OCI-M2 (cell line): ENCODE measurements around the gene CPA3.

Experiments used
- DNase-seq: peaks from one replicate; lab custom pipeline; 2025; ENCODE audit not compliant: unreplicated experiment; lab: John Stamatoyannopoulos, UW

CPA3 gene, protein sequence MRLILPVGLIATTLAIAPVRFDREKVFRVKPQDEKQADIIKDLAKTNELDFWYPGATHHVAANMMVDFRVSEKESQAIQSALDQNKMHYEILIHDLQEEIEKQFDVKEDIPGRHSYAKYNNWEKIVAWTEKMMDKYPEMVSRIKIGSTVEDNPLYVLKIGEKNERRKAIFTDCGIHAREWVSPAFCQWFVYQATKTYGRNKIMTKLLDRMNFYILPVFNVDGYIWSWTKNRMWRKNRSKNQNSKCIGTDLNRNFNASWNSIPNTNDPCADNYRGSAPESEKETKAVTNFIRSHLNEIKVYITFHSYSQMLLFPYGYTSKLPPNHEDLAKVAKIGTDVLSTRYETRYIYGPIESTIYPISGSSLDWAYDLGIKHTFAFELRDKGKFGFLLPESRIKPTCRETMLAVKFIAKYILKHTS

DNA sequence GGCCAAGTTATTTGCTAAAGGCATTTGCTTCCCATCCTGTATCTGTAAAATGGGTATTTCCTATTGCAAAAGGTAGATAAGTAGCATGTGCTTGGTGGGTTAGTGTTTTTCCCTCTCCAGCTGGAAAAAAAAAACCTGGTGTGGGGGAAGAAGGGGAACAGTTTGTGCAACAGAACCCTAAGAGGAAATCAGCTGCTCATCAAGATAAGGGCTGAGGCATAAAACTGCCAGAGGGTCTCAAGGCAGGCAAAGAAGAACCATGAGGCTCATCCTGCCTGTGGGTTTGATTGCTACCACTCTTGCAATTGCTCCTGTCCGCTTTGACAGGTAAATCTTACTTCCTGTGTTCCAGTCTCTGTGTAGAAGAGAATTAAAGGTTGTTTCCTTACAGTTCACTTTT, at the start of gene CPA3:
CPA3 (plus strand) TSS at position 248 of the 400 bp plus-strand sequence; CDS start at position 260, 12 bp downstream.
- no peak for DNase-seq

DNA sequence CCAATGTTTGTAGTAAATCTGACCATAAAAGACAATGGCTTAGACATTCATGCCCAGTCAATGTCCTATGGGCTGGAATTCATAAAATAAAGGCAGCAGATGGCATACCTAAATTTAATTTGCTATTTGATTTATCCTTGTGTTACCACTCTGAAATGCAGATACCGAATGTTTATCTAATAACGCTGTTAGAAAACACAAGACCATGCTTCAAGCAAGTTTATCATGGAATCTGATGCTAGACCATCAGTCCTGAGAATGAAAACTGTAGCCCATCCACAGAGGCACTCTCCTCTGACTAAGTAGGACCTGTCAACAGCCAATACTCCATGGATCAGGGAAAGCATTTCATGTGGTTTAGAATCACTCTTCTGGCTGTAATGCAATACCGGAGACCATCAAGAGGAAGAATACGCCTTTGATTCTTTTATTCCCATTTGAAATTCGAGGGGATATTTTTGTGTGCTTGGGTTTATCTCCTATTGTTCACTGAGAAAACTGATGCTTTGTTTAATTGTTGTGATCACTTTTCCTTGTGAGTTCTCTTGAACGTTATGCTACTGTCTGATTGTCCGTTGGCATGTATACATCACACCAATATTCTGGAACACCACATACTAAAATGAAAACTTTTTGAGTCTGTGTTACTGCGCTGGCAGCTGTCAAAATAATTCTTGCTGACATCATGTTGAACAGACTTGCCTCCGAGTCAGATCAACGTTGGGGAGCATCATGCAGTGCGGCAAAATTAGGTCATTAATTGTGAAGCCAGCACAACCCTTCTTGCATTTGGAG, 49.6 kb upstream of the CPA3 start:
- no peak for DNase-seq

DNA sequence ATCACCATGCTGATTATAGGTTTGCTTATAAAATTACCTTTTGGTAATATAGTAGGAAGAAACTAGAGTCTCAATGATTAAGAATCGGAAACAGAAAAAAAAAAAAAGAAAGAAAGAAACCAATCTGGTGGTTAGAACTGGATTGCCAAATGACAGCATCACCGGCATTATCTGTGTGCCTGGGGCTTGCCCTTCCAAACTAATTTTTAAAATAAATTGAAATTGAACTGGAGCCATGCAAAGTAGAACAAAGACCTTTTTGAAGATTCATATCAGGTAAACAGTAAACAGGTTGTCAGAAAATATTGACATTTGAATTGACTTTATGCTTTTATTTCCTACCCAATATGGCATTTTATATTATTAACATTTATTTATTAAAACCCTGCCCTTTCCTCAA, 48.7 kb upstream of the CPA3 start:
- DNase-seq, result no peak

DNA sequence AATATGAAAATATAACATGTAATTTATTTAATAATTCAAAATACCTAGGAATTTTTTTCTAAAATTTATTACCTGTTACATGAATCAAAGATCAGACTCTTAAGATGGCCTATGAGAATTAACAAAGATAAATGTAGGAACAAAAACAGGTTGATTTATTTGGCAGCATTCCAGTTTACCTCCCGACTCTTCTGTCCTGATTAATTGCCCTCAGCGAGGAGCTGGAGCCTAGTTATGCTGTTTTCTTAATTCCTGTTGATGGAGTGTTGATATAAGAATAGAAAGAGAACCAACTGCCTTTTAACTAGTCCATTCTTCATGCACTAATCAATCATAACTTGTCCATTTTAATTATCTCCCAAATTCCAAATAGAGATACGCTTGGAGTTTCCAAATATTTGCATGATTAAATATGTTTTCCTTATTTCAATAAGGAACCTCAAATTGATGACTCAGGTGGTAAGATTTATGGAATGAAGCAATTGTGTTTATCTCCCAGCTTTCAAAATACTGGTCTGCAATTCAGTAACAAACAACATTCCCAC, 48.0 kb upstream of the CPA3 start:
- no peak for DNase-seq

DNA sequence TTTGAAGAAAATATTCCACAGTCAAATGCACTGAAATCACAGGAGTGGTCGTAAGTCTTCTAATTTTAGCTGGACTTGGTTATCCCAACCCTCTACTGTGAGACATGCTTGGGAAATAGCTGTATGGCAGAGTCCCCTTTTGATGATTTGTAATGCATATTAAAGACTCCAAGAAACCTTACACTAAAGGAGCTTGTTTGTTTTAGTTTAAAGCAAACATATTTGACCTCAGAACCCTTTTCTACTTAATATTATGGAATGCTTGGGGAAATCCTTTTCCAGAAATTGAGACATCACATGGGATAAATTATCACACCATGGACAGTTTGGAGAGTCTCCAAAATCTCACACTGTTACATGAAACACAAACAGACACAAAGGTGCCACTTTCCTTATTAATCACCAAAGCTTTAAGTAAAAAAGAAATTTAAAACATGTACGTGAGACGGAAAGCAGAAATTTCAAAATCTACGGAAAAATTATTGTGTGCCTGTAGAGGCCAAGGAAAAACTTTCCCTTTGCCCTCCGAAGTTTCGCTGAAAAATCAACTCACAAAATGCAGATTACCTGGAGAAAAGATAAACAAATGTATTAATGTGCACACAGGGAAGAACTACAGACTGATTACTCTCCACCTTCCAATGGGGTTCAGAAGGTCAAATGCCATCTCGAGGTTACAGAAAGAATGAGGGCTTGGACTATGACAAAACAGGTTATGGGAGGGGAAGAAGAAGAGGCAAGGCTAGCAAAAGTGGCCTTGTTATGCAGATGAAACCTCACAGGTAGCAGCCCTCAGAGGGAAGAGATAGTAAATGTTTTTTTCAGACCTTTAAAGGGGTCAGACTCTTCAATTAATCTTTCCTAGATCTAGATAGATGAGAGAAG, 44.5 kb upstream of the CPA3 start:
- DNase-seq, result no peak

DNA sequence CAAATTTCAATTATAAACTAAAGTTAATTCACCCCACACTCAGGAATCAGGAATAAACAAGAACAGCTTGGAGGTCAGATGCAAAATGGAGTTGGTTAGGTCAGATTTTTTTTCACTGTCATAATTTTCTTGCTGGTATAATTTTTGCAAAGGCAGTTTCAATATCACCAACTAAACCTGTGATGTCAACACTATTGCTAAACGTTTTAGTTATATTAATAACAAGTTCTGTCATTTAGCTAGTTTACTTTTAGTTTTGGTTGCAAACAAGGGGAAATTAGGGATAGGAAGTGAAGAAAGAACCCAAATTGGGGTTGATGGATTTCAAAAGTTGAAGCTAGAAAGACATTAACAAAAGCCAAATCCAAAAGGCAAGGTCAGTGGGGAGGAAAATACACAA, 42.1 kb upstream of the CPA3 start:
- DNase-seq, result no peak

DNA sequence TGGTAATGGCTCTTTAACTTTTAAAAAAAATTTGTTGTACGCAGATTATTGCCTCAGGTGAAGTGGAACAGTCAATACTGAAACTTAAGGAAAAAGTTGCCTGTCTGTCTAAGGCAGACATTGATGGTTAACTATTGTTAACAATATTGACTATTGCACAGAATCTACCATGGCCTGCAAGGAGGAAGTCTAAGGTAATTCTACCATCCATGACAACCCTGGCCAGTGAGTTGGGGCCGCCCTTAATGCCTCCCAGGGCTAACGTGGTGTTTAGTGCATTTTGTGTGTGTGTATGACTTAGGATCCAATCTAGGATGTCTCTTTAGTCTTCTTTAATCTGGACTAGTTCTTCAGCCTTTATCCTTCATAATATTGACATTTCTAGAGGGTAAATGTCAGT, 39.6 kb upstream of the CPA3 start:
- no peak for DNase-seq

DNA sequence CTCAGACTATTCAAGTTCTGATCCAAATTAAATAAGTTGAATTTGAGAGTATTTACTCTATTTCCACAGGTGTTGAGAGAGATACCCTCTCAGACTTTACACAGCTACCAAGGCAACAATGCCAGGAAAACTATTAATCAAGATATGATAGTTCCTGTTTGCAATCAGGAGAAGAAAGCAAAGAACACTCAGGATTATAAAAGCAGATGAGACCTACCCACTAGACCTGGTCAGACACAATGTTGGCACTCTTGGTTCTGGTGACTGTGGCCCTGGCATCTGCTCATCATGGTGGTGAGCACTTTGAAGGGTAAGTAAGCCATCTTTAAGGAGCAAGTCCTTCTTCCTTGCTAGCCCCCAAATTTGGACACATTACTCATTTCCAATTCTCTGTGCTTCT, 37.5 kb upstream of the CPA3 start, which contains the start of gene CPB1:
CPB1 (plus strand) TSS at position 227 of the 400 bp plus-strand sequence; CDS start at position 240, 13 bp downstream.
- no peak for DNase-seq

DNA sequence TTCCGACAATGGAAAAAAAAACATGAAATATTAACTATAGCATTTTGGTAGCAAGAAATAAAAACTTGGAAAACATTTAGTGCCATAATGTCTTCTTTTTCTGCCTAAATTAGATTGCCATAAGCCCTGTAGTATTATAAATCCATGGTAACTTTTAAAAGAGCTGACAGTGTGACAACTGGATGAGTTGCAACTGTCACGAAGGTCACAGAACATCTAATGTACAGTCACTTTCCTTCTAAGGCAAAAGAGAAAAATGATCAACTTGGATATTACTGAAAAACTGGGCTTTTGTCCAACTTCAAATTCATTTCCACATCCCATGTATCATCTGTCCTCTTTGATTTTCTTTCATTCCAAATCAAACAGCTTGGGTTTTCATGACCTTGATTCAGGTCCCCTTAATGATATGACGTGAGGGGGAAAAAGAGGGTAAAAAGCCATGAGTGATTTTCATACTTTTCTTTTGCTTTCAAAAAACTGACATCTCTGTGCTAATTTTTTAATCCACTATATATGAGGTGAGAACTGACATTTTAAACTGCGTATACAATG, 36.9 kb upstream of the CPA3 start:
- DNase-seq, result no peak

DNA sequence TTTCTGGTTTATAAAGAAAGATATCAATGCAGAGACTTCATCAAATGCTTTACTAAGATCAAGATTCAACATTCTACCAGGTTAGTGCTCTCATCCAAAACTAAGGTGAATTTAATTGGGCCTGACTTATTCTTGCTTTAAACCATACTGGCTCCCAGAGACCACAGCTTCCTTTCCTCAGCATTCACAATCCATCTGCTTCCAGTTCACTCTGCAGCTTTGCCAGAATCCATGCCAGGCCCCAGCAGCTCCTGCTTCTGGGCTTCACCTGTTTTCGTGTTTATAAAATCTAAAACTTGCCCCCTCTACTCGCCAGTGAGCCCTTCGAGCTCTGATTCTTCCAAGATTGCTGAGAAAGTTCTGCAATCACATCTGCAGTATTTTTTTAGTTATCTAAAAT, 35.2 kb upstream of the CPA3 start:
- no peak for DNase-seq

DNA sequence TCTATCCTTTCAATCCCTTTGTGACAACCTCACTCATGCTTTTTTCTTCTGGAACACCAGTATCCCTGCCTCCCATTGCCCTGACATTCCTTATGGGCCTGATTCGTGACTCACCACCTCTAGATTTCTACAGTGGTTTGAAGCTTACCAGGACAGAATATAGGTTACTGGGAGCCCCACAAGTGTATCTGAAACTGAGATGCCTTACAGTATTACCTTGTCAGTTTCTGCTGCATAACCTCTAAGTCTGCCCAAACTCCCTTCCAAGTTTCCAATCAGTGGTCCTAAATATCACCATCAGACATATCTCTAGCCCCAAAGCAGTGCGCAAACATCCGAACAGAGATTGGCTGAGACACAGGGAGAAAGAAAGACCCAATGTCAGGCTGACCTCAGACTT, 31.9 kb upstream of the CPA3 start:
- no peak for DNase-seq

DNA sequence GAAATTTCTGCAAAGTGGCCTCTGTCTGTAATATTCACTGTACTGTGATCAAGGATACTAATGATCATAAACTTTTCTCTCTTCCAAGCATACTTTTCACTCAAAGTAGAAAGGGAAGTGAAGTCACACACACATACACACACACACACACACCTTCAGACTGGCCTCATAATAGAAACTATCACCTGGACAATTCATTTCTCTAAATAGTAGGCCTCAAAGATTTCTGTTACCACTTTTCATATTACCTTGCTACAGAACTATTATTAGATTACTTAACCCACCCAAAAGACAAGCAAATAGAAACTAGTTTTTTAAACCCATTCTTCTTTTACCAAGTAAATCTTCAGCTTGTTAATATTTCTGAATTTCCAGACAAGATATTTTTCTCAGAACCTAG, 25.3 kb upstream of the CPA3 start:
- no peak for DNase-seq

DNA sequence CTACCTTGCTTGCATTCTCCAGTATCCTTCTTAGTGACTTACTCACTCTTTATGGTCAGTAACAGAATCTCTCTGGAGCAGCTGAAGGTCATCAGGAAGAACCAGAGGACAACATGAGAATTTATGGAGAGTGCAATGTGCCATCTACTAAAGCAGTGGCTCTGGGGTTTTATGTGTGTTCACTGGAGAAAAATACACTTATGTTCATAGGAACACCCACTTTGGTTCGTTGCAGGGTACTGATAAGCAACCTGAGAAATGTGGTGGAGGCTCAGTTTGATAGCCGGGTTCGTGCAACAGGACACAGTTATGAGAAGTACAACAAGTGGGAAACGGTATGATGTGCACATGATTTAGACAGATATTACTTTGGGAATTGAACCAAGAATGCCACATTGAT, 24.6 kb upstream of the CPA3 start:
- no peak for DNase-seq

DNA sequence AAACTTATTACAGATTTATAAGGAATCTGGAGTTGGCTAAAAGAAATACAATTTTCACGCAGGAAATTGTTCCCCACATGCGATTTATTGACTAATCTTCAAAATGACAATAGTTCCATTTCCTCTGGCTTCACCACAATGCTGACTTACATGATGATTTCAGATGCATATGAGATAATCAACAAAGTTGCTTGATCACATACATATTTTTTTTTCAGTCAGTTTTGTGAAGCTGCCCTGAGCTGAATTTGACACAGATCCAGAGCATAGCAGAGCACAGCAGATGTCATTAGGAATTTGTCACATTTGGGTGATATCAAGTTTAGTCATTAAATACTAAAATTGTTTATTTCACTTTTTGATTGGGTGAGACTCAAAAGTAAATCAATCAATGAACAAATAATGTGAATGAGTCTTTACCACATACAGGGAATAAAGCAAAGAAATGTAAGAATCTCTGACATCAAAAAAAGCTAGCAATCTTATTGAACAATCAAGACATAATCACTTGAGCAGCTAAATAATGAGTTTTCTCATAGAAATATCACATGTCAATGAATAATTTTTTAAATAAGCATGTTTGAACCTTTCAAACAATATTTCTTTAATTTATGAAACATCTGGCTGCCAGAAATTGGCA, 19.2 kb upstream of the CPA3 start:
- DNase-seq, result no peak

DNA sequence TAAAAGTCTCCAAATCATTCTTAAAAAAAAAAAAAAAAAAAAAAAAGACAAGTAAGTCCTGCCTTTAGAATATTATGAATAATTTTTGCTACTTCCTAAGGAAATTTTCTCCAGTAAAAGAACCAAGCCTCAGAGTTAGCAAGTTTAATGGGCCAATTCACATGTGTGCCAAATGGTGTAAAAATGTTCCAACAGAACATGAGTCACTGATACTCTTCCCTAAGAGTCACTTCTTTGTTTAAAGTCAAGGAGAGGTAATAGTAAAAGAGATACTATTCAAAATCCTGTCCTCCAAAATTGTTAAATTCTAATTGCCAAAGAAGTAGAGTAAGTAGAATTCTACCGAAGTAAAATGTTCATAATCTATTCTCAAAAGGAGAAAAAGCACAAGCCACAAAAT, 17.7 kb upstream of the CPA3 start:
- no peak for DNase-seq

DNA sequence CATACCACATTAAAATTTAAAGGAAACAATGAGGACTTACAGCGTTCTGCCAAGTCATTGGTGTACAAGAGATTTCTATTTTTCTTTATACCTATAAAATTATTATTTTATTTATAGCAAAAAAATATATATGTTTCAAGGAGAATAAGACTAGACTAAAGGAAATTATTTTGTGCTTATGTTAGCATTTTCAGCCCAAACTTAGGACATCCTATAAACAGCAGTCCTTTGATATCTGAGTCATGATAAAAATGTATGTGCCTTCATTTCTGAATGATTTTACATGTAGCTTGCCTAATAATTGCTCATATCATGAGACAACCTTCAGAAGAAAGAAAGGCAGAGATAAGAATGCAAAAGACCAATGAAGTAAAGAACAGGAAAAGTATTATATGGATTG, 16.7 kb upstream of the CPA3 start:
- DNase-seq, result no peak

DNA sequence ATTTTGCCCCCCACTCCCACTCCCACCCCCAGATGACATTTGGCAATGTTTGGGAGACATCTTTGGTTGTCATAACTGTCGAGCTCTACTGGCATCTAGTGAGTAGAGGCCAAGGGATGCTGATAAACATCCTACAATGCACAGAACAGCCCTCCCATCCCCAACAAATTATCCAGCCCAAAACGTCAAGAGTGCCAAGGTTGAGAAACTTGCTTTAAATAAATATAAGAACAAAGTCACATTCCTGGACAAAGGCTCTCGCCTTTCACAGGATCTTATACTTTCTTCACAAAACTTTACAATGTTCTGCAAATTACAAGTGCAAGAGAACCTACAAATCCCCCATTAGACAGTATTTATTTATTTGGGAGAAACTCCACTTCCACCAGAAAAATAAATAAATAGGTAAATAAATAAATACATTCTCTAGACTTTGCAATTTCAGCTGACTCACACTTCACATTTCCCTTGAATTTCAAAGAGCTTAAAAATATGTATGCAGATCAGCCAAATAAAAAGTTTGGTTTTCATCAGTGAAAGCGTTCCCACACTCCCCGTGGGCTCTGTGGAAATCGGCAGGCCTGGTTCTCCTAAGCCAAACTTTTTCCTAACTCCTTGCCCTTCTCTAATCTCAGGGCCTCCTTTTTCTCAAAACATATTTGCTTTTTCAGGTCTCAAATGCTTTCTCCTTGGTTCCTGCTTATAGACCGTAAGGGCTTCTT, 12.7 kb upstream of the CPA3 start:
- DNase-seq, result no peak

DNA sequence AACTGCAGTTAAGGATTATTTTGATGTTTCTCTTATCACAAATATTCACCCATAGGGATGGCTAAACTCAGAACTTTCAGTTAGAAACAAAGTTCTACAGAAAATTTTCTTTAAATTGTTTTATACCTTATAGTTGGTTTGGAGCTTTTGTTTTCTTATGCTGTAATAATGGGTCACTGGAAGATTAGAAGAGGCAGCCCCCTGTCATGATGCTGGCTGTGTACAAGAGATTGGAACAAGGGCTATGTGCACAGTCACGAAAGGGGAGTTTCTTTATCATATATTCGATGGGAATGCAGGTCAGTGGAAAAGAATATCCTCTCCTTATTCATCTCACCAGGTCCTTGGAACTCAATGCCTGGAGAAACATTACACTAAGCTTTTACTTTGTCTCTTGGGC, 12.0 kb upstream of the CPA3 start:
- no peak for DNase-seq

DNA sequence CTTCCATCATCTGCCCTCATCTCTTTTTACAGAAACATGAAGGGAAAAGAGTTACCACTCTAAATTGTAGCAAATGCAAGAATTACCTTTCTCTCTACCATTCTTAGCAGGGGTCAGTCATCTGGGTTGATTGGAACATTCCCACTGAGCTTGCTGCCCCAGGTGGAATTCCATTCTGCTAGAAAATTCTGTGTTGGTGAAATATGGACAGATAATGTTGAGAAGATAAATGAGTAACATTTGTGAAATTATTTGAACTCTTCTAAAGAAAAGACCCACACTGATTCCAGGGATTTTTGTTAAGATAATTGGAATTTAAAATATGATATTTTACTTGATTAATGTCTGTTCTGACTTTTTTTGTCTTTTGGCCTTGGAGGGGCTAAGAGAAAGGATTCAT, 11.0 kb upstream of the CPA3 start:
- DNase-seq, result no peak

DNA sequence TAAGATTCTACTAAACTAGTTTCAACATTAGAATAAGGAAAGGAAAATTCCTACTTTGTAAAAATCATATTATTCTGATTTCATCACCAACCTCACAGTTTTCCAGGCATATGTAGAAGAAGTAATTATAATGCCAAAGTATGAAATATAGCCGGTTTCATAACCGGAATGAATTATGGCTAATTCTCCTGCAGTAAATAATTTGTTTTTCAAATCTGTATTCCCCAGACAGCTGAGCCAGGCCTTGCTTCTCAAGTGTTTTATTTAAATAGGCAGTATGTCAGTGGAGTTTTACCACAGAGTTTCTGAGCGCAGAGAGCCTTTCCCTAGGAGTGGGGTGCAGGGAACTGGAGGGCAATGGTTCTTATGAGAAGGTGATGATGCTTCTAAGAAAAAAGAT, 8.7 kb upstream of the CPA3 start:
- DNase-seq, result no peak
